Stimulated activated CD4-positive, alpha-beta T cell treated with anti-CD3 and anti-CD28 coated beads, Interleukin-1b, Interleukin-23, amount 100 ng/mL, for 24 hours (primary cell): ENCODE measurements around the gene UPB1.
"Not testable (repeated sequence)": the region's sequence is repeated elsewhere in the genome, so short reads cannot be mapped to it uniquely, and the experiment has no call there.

Experiments used
- DNase-seq, 4 experiments: peaks; one replicate each; pipeline ENCODE4 v3.0.0-alpha.2; 2020; ENCODE audit warnings: low read depth in 4 of 4, low spot score in 1 of 4

The UPB1 gene

GRCh38 chr22:24481641-24482040 lies 13.5 kb upstream of the UPB1 start:
- DNase-seq: no peak

GRCh38 chr22:24482575-24482974 lies 12.6 kb upstream of the UPB1 start:
- no peak for DNase-seq

DNA sequence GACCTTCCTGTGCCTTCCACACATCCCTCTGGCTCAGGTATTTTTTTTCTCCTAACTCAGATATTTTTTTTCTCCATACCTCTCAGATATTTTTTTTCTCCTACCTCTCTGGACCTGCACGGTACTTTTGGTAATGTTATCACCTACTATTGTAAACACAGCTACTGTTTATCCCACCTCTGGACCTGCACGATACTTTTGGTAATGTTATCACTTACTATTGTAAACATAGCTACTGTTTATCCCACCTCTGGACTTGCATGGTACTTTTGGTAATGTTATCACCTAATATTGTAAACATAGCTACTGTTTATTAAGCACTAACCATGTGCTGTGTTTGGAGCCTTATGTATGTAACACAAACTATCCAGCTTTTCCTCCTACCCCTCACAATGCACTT lies 12.1 kb upstream of the UPB1 start:
- no peak for DNase-seq

DNA sequence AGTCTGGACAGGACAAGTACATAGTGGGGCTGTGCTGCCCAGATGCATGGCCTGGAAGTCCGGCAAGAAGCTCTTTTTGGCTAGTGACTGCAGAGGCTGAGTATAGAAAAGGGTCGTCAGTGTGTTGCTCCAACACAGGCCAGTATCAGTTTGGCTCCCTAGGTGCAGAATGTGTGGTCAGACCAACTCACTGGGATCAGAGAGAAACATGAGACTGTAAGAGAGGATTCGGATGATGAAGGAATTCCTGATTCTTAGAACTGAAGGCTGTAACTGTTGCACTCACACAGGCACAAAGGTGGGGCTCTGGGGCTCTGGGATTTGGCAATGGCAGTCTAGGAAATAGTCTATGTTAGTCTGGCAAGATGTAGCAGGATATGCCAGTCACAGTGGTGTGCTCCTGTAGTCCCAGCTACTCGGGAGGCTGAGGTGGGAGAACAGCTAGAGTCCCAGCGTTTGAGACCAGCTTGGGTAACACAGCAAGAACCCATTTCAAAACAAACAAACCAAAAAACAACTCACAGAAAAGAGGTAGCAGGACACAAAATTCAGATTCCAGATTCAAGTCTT lies 11.1 kb upstream of the UPB1 start:
- no peak for DNase-seq

- DNase-seq: no peak
Measured at GRCh38 chr22:24485170-24485569, 10.0 kb upstream of the UPB1 start.

DNA sequence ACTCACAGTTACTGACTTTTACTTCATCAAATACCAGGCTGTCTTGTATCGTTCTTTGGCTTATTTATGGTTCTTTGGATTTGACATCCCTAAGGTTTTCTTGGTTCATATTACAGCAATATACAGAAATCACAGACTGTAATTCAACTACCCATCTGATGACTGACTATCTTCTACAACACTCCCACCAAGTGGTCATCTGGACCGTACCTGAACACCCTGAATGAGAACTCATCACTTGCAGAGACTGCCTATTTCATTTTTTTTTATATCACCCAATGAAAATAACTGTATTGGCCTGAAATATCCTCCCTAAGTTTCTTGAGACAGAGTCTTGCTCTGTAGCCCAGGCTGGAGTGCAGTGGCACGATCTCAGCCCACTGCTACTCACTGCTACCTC lies 9.5 kb upstream of the UPB1 start:
- no peak for DNase-seq

DNA sequence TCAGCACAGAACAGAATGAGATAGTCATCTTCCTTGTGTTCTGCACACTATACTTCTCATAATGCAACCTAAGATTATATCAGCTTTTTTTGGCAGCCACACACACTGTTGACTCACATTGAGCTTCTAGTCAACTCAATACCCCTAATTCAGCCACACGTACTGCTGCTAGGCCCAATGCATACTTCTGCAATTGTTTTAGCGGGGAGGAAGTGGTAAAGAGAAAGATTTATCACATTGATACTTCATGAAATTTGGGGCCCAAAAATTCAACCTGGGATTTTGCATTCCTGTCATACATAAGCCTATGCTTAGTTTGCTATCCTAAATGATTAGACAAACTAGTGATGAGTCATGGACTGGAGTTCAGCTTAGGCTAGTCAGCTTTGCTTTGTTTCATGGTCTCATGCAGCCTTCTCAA lies 8.6 kb upstream of the UPB1 start:
- peak in 1 of 4 experiments; percentile 25 for DNase-seq

- no peak for DNase-seq
Measured at GRCh38 chr22:24489011-24489410, 6.1 kb upstream of the UPB1 start.

- DNase-seq: not testable (repeated sequence)
Measured at GRCh38 chr22:24489434-24489833, 5.7 kb upstream of the UPB1 start.

GRCh38 chr22:24492391-24492790 lies 2.7 kb upstream of the UPB1 start:
- DNase-seq: no peak

- no peak for DNase-seq
Measured at GRCh38 chr22:24494167-24494527, 985 bp upstream of the UPB1 start.

DNA sequence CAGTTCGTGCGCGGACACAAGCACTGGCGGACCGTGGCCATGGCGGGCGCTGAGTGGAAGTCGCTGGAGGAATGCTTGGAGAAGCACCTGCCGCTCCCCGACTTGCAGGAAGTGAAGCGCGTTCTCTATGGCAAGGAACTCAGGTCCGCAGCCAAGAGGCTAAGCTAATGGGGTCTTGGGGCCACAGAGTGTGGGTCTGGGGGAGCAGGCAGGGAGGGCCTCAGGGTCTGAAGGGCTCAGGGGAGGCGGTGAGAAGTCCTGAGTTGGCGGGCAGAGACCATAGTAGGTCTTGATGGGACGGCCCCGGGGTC lies 188 bp downstream of the UPB1 start:
- DNase-seq: no peak

GRCh38 chr22:24496234-24496633 lies 1.1 kb downstream of the UPB1 start:
- DNase-seq: no peak

GRCh38 chr22:24496661-24497060 lies 1.5 kb downstream of the UPB1 start:
- DNase-seq: no peak

DNA sequence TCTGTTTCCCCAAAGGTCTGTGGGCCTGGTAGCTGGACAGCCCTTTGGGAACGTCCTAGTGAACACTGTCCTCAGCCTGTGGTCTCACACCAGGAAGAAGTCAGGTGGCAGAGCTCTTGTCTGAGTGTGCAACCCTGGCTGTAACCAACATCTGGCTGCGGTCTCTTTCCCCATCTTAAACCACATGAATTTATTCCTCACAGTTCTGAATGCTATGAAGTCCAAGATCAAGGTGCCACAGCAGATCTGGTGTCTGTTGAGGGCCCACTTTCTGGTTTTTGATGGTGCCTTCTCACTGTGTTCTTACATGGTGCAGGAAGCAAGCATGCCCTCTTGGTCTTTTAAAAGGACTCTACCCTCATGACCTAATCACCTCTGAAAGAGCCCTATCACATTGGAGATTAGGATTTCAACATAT lies 2.7 kb downstream of the UPB1 start:
- DNase-seq: no peak

DNA sequence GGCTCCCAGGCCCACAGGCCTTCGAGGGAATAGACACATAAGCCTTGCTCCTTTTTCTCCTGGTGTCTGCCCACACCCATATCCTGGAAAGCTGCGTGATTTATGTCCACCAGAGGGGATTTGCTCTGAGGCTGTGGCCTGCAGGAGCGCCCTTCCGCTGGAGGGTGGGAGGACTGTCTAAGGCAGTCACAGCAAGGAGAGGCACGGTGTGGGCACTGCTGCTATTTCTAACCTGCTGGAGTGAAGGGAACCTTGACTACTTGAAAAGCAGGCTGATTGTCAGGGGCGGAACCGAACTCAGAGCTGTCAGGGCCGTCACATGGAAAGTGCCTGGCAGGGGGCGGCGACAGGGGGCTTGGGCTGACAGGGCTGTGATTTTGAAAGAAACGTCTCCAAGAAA lies 3.7 kb downstream of the UPB1 start:
- DNase-seq: no peak

GRCh38 chr22:24499706-24500276 lies 4.7 kb downstream of the UPB1 start:
- DNase-seq: no peak

GRCh38 chr22:24500277-24500820 lies 5.2 kb downstream of the UPB1 start:
- DNase-seq: no peak

DNA sequence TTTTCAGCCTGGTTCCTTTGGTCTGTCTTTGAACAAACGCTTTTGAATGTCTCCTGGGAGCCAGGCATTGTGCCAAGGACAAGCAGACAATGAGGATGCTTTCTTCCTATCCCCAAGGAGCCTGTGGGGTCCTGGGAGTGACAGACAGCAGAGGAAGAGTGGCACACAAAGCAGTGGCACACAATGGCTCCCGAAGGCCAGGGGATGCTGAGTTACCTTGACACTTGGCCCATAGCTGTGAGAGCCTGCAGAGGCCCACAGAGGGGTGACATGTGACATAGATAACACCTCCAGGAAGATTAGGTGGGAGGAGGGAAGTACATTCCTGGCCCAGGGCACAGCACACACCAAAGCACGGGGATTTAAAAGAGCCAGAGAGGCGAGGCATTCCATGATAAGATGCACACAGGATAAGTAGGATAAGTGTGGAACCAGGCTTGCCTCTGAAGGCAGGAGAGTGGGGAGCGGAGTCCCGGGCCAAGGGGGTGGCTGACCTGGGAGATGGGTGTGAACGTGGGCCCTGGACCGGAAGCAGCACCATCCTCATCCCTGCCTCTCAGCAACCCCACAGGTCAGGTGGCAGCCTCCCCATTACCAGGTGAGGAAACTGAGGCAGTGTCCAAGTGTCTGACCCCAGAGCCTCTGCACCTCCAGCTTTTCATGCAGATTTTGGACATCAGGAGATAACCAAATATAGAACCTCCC lies 6.3 kb downstream of the UPB1 start:
- no peak for DNase-seq

- DNase-seq: no peak
Measured at GRCh38 chr22:24502034-24502433, 6.9 kb downstream of the UPB1 start.

- no peak for DNase-seq
Measured at GRCh38 chr22:24502541-24502940, 7.4 kb downstream of the UPB1 start.

GRCh38 chr22:24503137-24503842 lies 8.2 kb downstream of the UPB1 start:
- DNase-seq: peak; percentile 21 to 57 (median 38)
